Fibroblast of lung (primary cell): ENCODE results near the gene UBAP1L.

Experiments used
- EZH2 ChIP-seq: IDR thresholded peaks from 2 replicates; pipeline ENCODE4 v1.5.1; 2012; ENCODE audit warnings: low read length, control low read depth, mild to moderate bottlenecking; ENCODE audit errors: missing control alignments
- TF ChIP-seq, protein P1 (sequence below), 2 donors: IDR thresholded peaks in 1 of 2; conservative IDR thresholded peaks in 1 of 2; 1 replicate in 1 of 2; 2 replicates in 1 of 2; pipeline ENCODE4 v1.5.1; 2011 to 2012; ENCODE audit warnings: low read length in 2 of 2, control low read depth in 1 of 2, inconsistent platforms in 1 of 2, low read depth in 1 of 2, mild to moderate bottlenecking in 1 of 2

DNA sequence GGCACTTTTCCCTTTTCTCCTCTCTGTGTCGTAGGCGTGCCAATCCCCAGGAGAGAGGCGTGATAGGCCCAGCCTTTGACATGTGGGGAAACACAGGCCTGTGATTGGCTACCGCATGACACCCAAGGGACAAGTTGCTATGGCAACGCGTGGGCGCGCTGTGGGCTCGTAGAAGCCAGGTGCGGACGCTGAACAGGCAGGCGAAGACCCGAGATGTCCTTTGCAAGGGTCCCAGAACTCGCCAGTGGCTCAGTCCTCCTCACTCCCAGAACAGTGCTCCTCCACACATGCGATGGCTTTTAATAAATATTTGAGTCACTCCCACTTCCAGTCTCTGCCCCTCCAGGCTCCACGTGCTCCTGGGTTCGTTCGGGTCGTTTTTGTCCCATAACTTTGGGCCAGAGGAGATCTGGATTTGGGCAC is 65.6 kb downstream of the UBAP1L start:
- TF ChIP-seq, protein P1, sequence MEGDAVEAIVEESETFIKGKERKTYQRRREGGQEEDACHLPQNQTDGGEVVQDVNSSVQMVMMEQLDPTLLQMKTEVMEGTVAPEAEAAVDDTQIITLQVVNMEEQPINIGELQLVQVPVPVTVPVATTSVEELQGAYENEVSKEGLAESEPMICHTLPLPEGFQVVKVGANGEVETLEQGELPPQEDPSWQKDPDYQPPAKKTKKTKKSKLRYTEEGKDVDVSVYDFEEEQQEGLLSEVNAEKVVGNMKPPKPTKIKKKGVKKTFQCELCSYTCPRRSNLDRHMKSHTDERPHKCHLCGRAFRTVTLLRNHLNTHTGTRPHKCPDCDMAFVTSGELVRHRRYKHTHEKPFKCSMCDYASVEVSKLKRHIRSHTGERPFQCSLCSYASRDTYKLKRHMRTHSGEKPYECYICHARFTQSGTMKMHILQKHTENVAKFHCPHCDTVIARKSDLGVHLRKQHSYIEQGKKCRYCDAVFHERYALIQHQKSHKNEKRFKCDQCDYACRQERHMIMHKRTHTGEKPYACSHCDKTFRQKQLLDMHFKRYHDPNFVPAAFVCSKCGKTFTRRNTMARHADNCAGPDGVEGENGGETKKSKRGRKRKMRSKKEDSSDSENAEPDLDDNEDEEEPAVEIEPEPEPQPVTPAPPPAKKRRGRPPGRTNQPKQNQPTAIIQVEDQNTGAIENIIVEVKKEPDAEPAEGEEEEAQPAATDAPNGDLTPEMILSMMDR (conservative IDR thresholded peaks at IDR 0.05 in 1 of 2, IDR thresholded peaks at IDR 0.05 in 1 of 2; ENCODE audit: low read depth in 1 of 2, low read length in 2 of 2): no peak
- TF ChIP-seq EZH2: no peak
